ELF-1 (cell line): ENCODE measurements around the gene BMPR1B.
"Not testable (repeated sequence)": the region's sequence is repeated elsewhere in the genome, so short reads cannot be mapped to it uniquely, and the experiment has no call there.

Experiments
- DNase-seq: peaks from one replicate; pipeline ENCODE4 v3.0.0-alpha.2; 2016; ENCODE audit warnings: low read depth, low spot score

BMPR1B gene

DNA sequence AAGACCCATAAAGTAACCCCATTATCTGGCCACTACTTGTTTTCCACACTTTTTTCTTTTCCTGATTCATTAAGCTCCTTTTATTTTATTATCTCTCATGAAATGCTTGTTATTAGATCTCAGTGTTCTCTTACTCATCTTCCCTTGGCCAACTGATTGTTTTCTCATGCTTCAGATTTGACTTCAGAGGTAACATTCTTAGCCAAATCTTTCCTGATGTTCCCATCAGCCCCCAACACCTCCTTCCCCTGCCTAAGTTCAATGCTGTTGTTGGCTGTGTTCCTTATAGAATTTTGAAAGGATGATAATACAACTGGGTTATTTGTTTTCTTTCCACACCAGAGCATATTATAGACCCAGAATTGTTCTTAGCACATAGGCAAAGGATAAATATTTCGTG is 75.6 kb downstream of the BMPR1B start:
- DNase-seq = no peak

DNA sequence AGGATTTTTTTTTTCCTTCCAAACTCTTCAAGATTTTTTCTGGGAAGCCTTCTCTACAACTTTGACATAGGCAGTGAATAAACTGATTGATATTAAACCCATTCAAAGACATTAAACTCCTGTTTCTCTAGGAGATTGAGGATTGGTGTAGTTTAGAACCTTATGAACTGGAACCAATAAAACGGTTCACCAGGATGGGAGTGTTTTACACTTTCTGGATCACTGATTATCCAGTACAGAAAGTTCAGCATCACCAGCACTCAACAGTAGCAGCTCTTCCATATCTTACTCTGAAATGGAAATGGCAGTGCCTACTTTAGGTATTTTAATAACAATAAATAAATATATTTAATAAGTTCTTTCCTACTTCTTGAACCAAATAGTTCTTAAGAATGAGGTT is 76.7 kb downstream of the BMPR1B start:
- DNase-seq = no peak

DNA sequence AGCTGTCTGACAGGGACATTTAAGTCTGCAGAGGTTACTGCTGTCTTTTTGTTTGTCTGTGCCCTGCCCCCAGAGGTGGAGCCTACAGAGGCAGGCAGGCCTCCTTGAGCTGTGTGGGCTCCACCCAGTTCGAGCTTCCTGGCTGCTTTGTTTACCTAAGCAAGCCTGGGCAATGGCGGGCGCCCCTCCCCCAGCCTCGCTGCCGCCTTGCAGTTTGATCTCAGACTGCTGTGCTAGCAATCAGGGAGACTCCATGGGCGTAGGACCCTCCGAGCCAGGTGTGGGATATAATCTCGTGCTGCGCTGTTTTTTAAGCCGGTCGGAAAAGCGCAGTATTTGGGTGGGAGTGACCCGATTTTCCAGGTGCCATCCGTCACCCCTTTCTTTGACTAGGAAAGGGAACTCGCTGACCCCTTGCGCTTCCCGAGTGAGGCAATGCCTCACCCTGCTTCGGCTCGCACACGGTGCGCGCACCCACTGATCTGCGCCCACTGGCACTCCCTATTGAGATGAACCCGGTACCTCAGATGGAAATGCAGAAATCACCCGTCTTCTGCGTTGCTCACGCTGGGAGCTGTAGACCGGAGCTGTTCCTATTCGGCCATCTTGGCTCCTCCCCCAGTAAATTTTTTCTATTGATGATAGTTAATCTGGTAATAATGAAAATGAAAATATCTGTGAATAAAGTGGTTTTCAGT is 83.6 kb downstream of the BMPR1B start:
- not testable (repeated sequence) for DNase-seq

DNA sequence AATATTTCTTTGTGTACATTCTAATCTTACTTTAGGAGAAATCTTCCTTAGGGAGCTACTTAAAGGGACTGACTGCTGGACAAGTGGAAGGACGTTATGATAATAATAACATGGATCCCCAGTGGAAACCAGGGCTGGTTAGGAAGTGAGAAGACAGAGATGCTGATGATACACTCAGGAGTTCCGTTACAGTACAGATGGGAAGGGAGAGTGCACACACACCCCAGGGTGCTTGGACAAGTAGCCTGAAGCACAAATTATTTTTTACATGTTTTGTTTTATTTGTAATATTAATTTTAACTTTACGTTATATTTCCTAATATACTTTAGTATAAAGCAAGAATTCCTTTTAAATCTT is 84.1 kb downstream of the BMPR1B start:
- no peak for DNase-seq

DNA sequence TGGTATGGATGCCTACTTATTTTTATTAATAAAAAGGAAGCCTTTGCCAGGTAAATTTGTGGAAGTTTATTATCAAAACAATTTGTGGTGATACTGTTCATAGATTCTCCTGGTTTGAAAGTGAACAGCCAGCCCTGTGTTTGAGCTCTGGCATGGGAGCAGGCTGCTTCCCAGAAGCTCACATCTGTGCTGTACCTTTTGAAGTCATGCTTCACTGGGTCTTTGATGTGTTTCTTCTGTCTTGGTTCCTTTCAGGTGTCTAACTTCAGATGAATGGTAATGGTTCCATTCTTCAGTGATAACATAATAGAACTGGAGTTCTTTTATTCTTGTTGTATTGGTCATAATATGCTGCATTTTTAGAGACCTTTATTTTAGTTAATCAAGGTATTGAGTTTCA is 85.5 kb downstream of the BMPR1B start:
- no peak for DNase-seq

DNA sequence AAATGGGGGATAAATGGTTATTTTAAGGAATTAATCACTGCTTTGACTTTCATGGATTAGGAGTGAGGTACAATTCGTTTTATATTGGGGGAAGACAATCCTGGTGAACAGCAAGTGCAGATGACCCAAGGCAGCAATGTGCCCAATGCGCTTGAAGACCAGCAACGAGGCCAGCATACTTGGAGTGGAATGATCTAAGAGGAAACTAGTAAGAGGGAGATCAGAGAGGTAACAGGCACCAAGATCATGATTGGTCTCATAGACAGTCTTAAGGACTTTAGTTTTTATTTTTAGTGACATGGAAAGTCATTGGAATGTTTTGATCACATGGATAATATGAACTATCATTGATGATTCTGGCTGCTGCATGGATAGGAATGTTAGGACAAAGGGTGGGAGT is 90.6 kb downstream of the BMPR1B start:
- DNase-seq = no peak

DNA sequence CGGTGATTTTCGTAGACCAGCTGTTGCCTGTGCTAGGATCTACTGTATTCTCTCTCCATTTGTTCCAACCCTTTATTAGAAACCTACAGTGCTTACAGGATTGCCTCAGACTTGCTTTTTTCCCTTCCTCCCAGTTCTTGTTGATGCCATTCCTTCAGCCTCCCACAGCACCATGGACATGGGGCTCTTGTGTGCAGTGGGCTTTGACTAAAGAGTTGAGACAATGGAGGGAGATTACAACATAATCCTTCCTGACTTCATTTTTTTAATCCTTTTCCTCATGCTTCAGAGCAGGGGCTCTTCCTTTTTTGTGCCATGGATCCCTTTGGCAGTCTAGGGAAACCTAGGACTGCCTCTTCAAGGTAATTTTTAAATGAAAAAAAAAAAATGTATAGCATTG is 92.1 kb downstream of the BMPR1B start:
- no peak for DNase-seq

DNA sequence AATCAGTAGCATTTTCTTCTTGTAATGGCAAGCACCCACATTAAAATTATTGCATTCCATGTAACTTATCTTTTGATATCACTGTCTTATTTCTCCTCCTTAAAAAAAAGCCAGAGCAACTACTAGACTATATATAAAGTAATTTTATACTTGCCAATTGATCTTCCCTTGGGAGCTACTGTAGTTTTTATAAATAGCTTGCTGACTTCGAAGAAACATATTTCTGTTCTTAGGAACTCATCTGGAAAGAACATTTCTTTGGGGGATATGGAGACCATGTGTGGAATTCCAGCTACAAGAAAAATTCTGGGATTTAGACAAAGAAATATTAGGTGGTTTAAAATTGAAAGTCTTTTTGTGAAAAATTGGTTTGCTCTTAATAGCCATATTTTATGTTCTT is 94.9 kb downstream of the BMPR1B start:
- no peak for DNase-seq

DNA sequence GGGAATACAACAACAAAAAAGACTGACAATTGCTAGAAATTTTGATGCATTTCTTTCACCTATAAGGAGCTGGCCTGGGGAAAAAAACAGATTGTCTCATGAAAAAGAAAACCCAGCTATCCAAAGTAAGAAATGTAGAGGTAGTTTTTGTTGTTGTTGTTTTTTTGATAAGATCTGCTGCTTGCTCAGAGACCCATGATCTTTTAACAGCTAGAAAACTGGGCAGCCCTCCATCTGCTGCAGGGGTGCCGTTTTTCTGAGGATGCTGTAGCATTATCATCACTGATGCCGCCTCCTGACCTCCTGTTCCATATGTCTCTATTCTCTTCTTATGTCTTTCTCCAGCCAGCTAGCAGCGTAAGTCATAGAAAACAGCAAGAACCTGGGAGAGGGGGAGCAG is 98.3 kb downstream of the BMPR1B start:
- DNase-seq = no peak

DNA sequence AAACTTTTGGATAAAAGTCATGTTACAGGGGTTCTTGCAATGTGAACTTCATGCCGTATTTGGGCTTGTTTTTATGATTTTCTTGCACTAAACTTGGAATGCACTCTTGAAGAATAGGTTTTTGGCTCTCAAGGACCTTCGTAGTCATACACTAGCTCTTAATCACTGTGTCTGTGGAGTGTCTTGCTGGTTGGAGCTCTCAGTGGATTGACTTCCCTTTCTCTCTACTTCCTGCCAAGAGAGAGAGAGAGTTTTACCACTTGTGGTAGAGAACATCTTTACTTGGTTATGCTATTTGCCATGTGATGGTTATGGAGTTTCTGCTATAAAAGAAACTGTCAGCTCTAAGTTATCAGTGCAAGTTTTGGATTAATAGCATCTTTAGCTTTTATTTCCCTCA is 112.4 kb downstream of the BMPR1B start:
- DNase-seq = no peak

DNA sequence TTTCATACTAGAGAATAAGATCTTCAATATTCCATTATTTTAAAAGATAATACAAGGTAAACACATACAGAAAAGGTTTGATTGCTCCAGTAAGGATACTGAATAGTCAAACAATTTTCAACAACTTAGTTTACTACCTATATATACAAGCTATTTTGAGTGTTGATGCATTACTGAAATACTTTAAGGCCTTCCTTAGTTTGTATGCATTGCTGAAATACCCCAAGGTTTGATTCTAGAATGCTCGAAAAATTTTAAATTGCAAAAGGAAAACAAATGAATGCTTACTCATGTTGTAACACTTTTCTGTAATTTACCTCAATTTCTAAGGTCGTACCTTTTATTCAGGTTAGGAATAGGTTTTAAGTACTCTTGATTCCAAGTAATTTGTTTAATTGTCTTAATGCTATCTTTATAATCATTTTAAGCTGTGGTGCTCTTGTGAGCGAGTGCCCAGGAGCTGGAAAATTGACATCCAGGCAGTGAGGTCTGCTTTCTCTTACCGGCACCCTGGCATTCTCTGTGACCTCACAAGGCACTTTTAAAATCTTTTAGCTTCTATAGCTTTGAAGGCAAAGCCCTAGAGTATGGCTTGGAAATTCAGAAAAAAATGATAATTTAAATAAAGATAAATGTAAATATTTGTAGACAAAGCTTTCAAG is 114.0 kb downstream of the BMPR1B start:
- no peak for DNase-seq

DNA sequence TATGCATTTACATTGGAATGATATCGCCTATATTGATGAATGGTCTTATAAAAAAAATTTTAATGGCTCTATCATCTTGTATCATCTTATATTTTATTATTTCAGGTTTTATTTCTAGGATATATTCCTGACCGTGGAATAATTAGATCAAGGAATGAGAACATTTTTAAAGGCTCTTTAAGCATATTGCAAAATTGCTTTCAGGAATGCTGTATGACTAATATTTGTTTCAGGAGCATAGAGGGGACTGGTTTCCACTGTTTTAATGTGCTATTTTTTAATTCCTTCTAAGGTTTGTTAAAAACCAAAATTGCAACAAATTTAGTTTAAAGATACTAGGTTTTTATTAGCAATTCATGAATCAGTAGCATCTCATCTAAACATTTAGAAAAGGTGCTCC is 120.2 kb downstream of the BMPR1B start:
- DNase-seq = no peak

DNA sequence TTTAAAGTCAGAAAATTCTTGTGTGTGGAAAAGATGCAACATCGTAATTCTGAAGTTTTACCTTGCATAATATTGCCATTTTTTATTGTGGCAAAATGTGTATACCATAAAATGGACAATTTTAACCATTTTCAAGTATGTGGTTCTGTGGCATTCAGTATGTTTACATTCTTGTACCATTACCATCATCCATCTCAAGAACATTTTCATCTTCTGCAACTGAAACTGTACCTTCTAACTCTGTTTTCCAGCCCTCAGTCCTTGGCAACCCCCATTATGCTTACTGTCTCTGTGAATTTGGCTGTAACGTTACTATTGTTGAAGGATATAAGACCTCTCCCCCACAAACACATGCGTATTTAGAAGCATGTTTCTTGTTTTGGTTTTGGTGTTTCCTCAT is 123.2 kb downstream of the BMPR1B start:
- DNase-seq = no peak

DNA sequence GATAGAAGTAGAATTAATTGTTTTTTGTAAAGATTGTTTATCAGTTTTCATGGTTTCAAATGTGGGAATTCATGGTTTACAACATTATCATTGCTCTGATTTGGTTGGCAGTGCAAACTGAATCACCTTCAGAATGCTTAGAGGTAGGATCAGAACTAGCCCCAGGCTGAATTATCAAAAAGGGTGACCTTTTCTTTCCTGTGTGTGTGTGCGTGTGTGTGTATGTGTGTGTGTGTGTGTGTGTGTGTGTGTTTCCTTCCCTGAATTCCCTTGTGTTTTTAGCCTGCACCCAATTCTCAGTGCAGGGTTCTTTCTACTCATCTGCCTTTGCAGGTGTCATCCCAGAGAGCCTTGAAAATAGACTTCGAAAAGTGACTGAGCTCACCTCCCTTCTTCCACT is 125.0 kb downstream of the BMPR1B start:
- DNase-seq = no peak

DNA sequence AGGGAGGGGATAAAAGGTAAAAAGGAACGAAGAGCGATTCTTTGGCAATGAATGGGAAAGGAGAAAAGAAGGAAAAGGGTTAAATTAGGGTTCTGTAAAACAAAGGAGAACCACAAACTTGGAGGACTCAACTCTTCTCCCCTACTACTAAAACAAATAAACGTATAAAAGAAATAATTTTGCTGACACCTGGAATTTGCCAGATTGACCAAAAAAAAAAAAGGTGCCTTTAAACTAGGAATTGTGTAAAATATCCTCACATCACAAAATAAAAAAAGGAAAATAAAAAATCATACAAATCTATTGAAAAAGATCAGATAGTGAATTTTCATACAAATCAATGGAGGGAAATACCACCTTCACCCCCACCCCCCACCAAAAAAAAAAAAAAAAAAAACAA is 129.3 kb downstream of the BMPR1B start:
- no peak for DNase-seq

DNA sequence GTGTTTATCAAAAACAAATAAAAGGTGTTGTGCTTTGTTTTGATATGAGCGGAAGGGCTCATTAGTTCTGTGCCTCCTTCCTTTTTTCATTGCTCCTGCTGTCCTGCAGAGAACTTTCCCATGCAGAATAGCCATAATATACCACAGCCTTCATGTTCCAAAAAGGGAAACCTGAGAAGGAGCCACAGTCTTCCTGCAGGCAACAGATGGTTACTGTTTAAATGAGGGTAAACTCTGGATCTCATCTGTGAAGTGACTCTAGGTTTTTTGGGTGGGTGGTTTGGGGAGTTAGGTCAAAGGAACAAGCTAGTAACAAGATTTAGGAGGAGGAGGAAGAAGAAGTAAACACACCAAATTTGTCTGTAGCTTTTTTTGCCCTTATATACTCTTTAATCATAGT is 131.8 kb downstream of the BMPR1B start:
- DNase-seq = no peak

DNA sequence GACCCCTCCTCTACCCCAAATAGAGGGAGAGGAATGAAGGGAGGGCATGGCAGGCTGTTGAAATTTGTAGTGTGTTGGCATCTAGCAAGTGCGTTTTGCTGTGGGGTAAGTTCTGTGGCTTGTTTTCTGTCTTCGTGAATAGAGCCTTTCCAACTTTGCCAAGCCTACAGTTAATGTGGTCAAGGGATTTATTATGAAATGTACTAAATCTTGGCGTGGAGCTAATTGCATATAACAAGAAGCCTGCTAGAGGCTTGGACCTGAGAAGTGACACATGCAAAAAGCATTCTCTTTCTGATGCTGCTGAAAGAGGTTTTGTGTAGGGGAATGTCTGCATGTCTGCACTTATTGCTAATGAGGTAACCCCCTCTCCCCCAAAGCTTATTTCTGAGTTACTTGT is 132.2 kb downstream of the BMPR1B start:
- DNase-seq = no peak

DNA sequence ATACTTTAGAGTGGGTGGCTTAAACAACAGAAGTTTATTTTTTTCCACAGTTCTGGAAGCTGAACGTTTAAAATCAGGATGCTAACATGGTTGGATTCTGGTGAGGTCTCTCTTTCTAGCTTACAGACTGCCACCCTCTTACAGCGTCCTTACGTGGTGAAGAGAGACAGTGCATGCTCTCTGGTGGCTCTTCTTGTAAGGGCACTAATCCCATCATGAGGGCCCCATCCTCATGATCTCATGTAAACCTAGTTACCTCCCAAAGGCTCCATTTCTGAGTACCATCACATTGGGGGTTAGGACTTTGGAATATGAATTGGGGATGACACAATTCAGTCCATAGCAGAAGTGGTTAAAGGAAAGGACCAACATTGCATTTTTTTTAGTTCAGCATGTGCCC is 132.8 kb downstream of the BMPR1B start:
- no peak for DNase-seq

DNA sequence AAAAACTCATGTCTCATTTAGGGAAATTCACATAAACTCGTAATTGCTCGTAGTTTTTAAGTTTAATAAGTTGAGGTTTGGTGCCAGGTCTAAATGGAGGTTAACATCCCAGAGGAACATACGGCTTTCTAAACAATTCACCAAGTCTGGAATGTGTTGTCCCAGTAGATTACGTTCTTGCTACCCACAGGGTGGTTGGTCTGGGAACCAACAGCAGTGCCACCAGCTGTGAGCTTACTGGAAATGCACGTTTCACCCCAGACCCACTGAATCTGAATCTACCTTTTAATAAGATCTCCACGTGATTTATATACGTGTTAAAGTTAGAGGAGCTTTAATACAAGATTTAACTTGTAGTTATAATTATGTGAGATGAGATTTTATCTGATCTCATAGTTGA is 134.3 kb downstream of the BMPR1B start:
- no peak for DNase-seq

DNA sequence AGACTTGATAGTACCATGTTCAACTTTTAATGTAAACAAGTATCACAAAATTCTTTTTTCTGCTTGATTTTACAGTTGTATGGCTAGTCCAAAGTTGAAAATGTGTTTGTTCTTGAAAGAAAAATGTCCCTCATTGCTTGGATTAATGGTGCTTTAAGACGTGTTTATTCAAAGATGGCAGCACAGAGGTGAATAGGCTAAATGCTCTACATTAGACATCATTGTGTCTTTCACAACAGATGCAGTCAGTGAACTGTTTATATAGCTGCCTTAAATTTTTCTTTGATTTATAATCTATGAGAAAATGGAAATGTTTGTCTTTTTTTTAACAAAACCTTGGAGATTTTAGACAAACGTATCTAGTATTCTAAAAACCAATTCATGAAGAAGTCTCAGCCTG is 137.3 kb downstream of the BMPR1B start:
- DNase-seq = no peak

DNA sequence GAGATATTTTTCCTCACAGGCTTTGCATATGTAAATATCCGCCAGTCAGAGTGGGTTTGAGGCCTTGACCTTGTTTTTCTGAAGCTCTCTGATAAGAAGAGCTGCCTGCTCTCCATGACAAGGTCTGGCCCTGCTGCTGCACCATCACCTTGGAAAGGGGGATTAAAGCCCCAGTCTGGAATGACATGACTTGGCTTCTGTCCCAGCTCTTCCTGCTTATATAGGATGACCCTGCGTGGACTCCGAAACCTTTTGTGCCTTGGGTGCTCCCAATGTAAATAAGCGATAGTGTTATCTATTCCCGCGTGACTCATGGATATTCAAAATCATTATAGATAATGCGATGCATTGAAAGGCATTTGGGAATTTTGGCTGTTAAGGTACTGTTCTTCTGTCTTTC is 139.3 kb downstream of the BMPR1B start:
- DNase-seq = no peak

DNA sequence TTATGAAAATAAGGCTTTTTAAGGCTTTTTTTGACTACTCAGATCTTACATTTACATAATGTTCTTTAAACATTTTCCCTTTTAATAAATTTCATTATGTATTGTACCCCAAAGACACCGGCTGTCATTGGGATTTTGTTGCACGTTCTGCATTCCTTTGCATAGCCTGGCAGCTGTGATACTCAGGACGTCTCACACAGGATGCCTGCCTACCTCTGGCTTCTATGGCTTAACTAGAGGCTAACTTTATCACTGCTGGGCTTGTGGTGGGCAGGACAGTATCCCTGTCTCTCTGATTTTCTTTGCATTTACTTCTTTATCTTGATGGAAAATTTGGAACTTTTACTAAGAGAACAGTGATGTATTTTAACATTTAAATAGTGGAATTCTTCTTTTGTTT is 147.8 kb downstream of the BMPR1B start:
- no peak for DNase-seq

DNA sequence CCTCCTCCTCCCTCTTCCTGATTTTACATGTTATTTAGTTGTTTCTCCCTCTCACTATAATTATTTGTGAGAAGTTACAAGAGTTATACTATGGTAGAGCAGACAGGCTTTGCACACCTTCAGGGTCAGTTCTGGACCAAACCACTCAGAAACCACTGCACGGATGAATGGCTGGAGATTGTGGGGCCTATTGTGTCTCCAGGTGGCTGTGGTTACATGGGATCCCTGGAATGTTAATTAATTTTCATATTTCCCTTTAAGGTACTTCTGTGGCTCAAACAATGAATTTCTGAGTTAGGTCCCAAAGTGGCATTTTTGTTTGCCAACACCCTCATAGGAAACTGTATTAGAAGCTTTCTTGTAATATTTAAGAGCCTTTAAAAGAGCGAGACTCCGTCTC is 151.9 kb downstream of the BMPR1B start:
- no peak for DNase-seq

DNA sequence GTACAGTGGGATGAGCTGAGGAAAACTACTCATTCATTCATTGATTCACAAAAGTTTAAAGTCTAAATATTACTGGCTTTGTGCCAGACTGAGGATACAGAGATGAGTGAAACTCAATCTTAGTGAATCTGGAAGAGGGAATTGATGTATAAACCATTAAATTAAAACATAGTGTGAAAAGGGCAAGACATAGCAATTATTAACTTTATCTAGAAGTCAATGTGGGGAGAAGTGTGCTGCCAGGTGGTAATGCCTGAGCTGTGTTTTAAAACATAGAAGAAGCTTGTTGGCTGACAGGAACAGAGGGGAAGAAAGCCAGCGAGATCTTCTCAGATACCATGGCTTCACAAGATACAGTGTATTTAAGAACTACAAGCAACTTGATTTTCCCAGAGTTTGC is 153.4 kb downstream of the BMPR1B start:
- DNase-seq = no peak
